ENCODE results near the gene PLA2G15. TPM values are rescaled to one million over a fixed set of nuclear protein-coding genes. Genes with fewer than 3 reads are reported as not detected.

Gene PLA2G15
- total RNA-seq, 1 experiment from 2014 or later: 8.7 TPM

DNA sequence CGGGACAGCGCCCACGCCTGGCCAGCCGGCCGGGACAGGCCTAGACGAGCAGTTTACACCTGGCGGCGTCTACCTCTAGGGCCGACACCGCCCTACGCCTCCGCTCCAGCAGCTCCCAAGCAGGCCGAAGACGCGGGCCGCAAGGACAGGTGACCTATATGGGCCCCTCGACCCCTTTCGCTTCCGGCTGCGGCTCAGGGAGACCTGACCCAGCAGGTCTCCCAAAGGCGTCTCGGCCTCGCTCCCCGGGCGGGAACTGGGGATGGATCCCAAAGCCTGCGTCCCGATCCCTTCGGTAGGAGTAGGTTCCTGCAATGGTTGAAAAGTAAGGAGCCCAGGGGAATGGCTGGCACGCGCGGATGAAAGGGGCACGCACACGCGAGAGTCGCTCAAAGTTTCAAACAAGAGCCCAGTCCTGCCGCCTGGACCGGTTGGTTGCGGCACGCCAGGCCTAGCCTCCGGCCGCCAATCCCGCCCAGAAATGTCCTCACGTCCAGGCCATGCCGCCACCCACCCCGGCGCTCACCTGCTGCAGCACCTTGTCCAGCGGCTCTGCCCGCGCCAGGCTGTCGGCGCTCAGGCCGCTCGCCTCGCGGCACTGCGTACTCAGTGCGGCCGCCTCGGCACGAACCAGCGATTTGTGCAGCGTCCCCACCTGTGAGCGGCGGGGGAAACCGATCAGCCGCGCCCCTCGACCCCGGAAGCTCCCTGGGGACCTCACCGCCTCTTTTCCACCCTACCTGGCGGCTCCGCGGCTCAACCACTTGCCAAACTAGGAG lies 9.9 kb upstream of the PLA2G15 start:
- DNase-seq: no peak
- H2AFZ ChIP-seq (ENCODE audit: low read length): no peak overlapping the region
- peaks cover 17% of the 10 kb centered on the region for H3K4me1 ChIP-seq (ENCODE audit: low read length)
- no peaks in the 10 kb centered on the region for H3K9me3 ChIP-seq (ENCODE audit: low read length)
- no peak overlapping the region for H3K4me2 ChIP-seq (ENCODE audit: low read depth, low read length, poor library complexity, severe bottlenecking)
- H3K4me3 ChIP-seq (ENCODE audit: low read length): no peak overlapping the region
- H3K27ac ChIP-seq (ENCODE audit: low read length): no peak overlapping the region
- no peaks in the 10 kb centered on the region for H3K36me3 ChIP-seq (ENCODE audit: insufficient read depth, low read length)
- H3K9ac ChIP-seq (ENCODE audit: low read length): no peak overlapping the region
- H3K27me3 ChIP-seq (ENCODE audit: low read length): no peaks in the 10 kb centered on the region
- no peaks in the 10 kb centered on the region for H3K79me2 ChIP-seq (ENCODE audit: low read length)
- no peaks in the 10 kb centered on the region for H3K9me2 ChIP-seq (replicated peaks; ENCODE audit: insufficient read depth, low read length)
- H4K20me1 ChIP-seq (ENCODE audit: insufficient read depth, low read depth, low read length): no peaks in the 10 kb centered on the region

- Histone ChIP-seq H3K4me2 (ENCODE audit: low read depth, low read length, poor library complexity, severe bottlenecking) (peak within 1 kb of the TSS; percentile 91), H3K79me2 (ENCODE audit: low read length) (no peaks in the 10 kb centered on the region), H2AFZ (ENCODE audit: low read length) (0 out of 2 replicates have a peak within 1 kb of the TSS, but pooled peaks have one; percentile 51), H3K36me3 (ENCODE audit: insufficient read depth, low read length) (no peaks in the 10 kb centered on the region), H3K27me3 (ENCODE audit: low read length) (no peaks in the 10 kb centered on the region), H3K9me2 (replicated peaks; ENCODE audit: insufficient read depth, low read length) (no peaks in the 10 kb centered on the region), H3K4me3 (ENCODE audit: low read length) (peak within 1 kb of the TSS; percentile 77), H3K4me1 (ENCODE audit: low read length) (peaks cover 17% of the 10 kb centered on the region), H3K9me3 (ENCODE audit: low read length) (no peaks in the 10 kb centered on the region), H4K20me1 (ENCODE audit: insufficient read depth, low read depth, low read length) (no peaks in the 10 kb centered on the region), H3K27ac (ENCODE audit: low read length) (peak within 1 kb of the TSS; percentile 53; the same call in 1 of the 2 replicates), H3K9ac (ENCODE audit: low read length) (peak within 1 kb of the TSS; percentile 80)
- DNase-seq: no peak
Measured at GRCh38 chr16:68235887-68236136, 9.4 kb upstream of the PLA2G15 start, which contains the start of gene ESRP2. Gene ESRP2, minus strand, starts transcription at chr16:68236127. Its CDS starts 82 bp downstream, at chr16:68236045.

DNA sequence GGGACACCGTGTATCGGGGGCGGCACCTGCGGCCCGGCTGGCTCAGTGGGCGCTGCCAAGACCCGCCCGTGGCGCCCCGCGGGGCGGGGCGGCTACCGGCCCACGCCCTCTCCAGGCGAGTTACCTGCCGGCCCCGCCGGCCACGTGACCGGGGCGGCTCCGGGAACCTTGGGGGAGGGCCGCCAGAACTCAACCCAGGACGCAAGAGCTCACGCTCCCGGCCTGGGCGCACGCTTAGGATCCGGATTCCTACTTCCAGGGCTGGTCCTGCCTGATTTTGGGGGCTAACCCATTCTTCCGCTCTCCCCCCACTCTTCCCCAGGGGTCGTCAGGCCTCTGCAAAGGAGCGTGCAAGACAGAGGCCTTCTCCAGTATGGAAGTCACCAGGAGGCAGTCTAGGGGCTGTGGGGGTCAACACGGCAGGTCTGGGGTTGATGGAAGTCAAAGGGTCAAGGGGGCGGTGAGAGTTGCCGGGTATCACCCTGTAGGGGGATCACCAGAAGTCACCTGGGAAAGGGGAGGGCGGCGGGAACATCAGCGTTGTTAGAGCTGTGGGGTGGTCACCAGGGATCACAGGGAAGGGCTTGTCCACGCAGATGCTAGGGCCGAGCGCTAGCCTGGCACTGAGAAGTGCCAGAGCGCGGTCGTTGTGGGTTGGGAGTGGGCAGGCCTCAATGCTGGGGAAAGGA lies 8.9 kb upstream of the PLA2G15 start:
- no peak for DNase-seq
- Histone ChIP-seq H3K4me3 (ENCODE audit: low read length) (peak overlapping the region; percentile 77; the same call in 1 of the 2 replicates), H3K27ac (ENCODE audit: low read length) (peak overlapping the region; percentile 53; the same call in 1 of the 2 replicates), H3K9me3 (ENCODE audit: low read length) (no peaks in the 10 kb centered on the region), H3K9me2 (replicated peaks; ENCODE audit: insufficient read depth, low read length) (no peaks in the 10 kb centered on the region), H3K9ac (ENCODE audit: low read length) (peak overlapping the region; percentile 80), H3K79me2 (ENCODE audit: low read length) (no peaks in the 10 kb centered on the region), H4K20me1 (ENCODE audit: insufficient read depth, low read depth, low read length) (no peaks in the 10 kb centered on the region), H3K36me3 (ENCODE audit: insufficient read depth, low read length) (no peaks in the 10 kb centered on the region), H3K4me2 (ENCODE audit: low read depth, low read length, poor library complexity, severe bottlenecking) (peak overlapping the region; percentile 91), H3K27me3 (ENCODE audit: low read length) (no peaks in the 10 kb centered on the region), H2AFZ (ENCODE audit: low read length) (no peak overlapping the region), H3K4me1 (ENCODE audit: low read length) (peaks cover 17% of the 10 kb centered on the region)

GRCh38 chr16:68236826-68237242 lies 8.3 kb upstream of the PLA2G15 start:
- no peaks in the 10 kb centered on the region for H3K79me2 ChIP-seq (ENCODE audit: low read length)
- H3K9ac ChIP-seq (ENCODE audit: low read length): peak overlapping the region; percentile 80
- H2AFZ ChIP-seq (ENCODE audit: low read length): 0 out of 2 replicates have a peak overlapping the region, but pooled peaks have one; percentile 51
- H3K27me3 ChIP-seq (ENCODE audit: low read length): no peaks in the 10 kb centered on the region
- H3K9me3 ChIP-seq (ENCODE audit: low read length): no peaks in the 10 kb centered on the region
- H3K4me3 ChIP-seq (ENCODE audit: low read length): peak overlapping the region; percentile 77
- DNase-seq: peak; percentile 64
- peaks cover 17% of the 10 kb centered on the region for H3K4me1 ChIP-seq (ENCODE audit: low read length)
- no peaks in the 10 kb centered on the region for H3K9me2 ChIP-seq (replicated peaks; ENCODE audit: insufficient read depth, low read length)
- H4K20me1 ChIP-seq (ENCODE audit: insufficient read depth, low read depth, low read length): no peaks in the 10 kb centered on the region
- no peaks in the 10 kb centered on the region for H3K36me3 ChIP-seq (ENCODE audit: insufficient read depth, low read length)
- peak overlapping the region; percentile 91 for H3K4me2 ChIP-seq (ENCODE audit: low read depth, low read length, poor library complexity, severe bottlenecking)
- peak overlapping the region; percentile 53; the same call in 1 of the 2 replicates for H3K27ac ChIP-seq (ENCODE audit: low read length)

GRCh38 chr16:68237243-68238028 lies 7.7 kb upstream of the PLA2G15 start:
- Histone ChIP-seq H3K79me2 (ENCODE audit: low read length) (no peaks in the 10 kb centered on the region), H4K20me1 (ENCODE audit: insufficient read depth, low read depth, low read length) (no peaks in the 10 kb centered on the region), H3K4me3 (ENCODE audit: low read length) (peak overlapping the region; percentile 77), H3K9me2 (replicated peaks; ENCODE audit: insufficient read depth, low read length) (no peaks in the 10 kb centered on the region), H3K4me2 (ENCODE audit: low read depth, low read length, poor library complexity, severe bottlenecking) (peak overlapping the region; percentile 91), H3K27ac (ENCODE audit: low read length) (peak overlapping the region; percentile 53; the same call in 1 of the 2 replicates), H2AFZ (ENCODE audit: low read length) (0 out of 2 replicates have a peak overlapping the region, but pooled peaks have one; percentile 72), H3K4me1 (ENCODE audit: low read length) (peaks cover 17% of the 10 kb centered on the region), H3K9ac (ENCODE audit: low read length) (peak overlapping the region; percentile 80), H3K36me3 (ENCODE audit: insufficient read depth, low read length) (no peaks in the 10 kb centered on the region), H3K27me3 (ENCODE audit: low read length) (no peaks in the 10 kb centered on the region), H3K9me3 (ENCODE audit: low read length) (no peaks in the 10 kb centered on the region)
- DNase-seq: peak; percentile 99

GRCh38 chr16:68238029-68238345 lies 7.2 kb upstream of the PLA2G15 start:
- Histone ChIP-seq H3K4me3 (ENCODE audit: low read length) (peak overlapping the region; percentile 77), H3K79me2 (ENCODE audit: low read length) (no peaks in the 10 kb centered on the region), H3K36me3 (ENCODE audit: insufficient read depth, low read length) (no peaks in the 10 kb centered on the region), H3K9me2 (replicated peaks; ENCODE audit: insufficient read depth, low read length) (no peaks in the 10 kb centered on the region), H3K4me2 (ENCODE audit: low read depth, low read length, poor library complexity, severe bottlenecking) (peak overlapping the region; percentile 91), H3K4me1 (ENCODE audit: low read length) (peaks cover 17% of the 10 kb centered on the region), H2AFZ (ENCODE audit: low read length) (0 out of 2 replicates have a peak overlapping the region, but pooled peaks have one; percentile 72), H4K20me1 (ENCODE audit: insufficient read depth, low read depth, low read length) (no peaks in the 10 kb centered on the region), H3K9ac (ENCODE audit: low read length) (peak overlapping the region; percentile 60), H3K27ac (ENCODE audit: low read length) (no peak overlapping the region), H3K9me3 (ENCODE audit: low read length) (no peaks in the 10 kb centered on the region), H3K27me3 (ENCODE audit: low read length) (no peaks in the 10 kb centered on the region)
- no peak for DNase-seq

GRCh38 chr16:68242085-68242484 lies 3.1 kb upstream of the PLA2G15 start:
- Histone ChIP-seq H3K36me3 (ENCODE audit: insufficient read depth, low read length) (no peaks in the 10 kb centered on the region), H3K4me3 (ENCODE audit: low read length) (no peak overlapping the region), H4K20me1 (ENCODE audit: insufficient read depth, low read depth, low read length) (no peaks in the 10 kb centered on the region), H3K9me3 (ENCODE audit: low read length) (no peaks in the 10 kb centered on the region), H3K27me3 (ENCODE audit: low read length) (no peaks in the 10 kb centered on the region), H3K4me2 (ENCODE audit: low read depth, low read length, poor library complexity, severe bottlenecking) (no peak overlapping the region), H3K9me2 (replicated peaks; ENCODE audit: insufficient read depth, low read length) (no peaks in the 10 kb centered on the region), H3K27ac (ENCODE audit: low read length) (no peak overlapping the region), H3K4me1 (ENCODE audit: low read length) (peaks cover 28% of the 10 kb centered on the region), H3K79me2 (ENCODE audit: low read length) (peaks cover 15% of the 10 kb centered on the region), H3K9ac (ENCODE audit: low read length) (no peak overlapping the region), H2AFZ (ENCODE audit: low read length) (no peak overlapping the region)
- no peak for DNase-seq
